ENCODE results near the gene ST6GALNAC3. TPM values are rescaled to one million over a fixed set of nuclear protein-coding genes. Genes with fewer than 3 reads are reported as not detected.
"Not testable (repeated sequence)": the region's sequence is repeated elsewhere in the genome, so short reads cannot be mapped to it uniquely, and the experiment has no call there.

Gene ST6GALNAC3
- total RNA-seq, 1 experiment from 2014 or later: 0.03 TPM

DNA sequence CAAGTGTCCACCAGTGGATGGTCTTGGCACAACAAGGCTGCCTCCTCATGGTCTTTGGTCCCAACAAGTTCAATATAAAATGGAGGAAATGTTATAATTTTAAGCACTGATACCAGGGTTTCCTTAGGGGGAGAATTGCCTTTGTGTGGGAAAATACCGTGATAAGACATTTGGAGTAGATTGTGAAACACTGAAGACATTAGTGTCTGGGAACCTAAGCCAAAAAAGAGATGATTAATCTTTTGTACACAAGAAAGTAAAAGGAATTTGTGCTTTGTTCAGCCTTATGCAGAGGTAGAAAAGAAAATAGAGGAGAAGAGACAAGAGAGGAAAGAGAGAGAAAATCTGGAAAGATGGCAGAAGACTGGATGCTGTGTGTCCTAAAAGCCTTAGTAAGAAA lies 36.1 kb downstream of the ST6GALNAC3 start:
- in situ Hi-C loops (cut with HindIII; ENCODE audit: low pct_unique_long_range_greater_than_20kb, low sequenced_read_pairs) (no loop called here), intact Hi-C loops (cut with micrococcal nuclease; ENCODE audit: unreplicated experiment) (no loop called here)
- Histone ChIP-seq H3K27me3 (ENCODE audit: control insufficient read depth, insufficient read depth, low read length) (no peaks in the 10 kb centered on the region), H3K4me1 (ENCODE audit: control insufficient read depth, insufficient read depth, low read length) (no peaks in the 10 kb centered on the region), H3K36me3 (ENCODE audit: control insufficient read depth, insufficient read depth, low read length) (no peaks in the 10 kb centered on the region), H3K4me3 (ENCODE audit: low read depth in 2 of 2, low read length in 2 of 2) (no peak overlapping the region), H3K9me3 (ENCODE audit: control insufficient read depth, insufficient read depth, low read depth, low read length) (no peaks in the 10 kb centered on the region), H3K27ac (ENCODE audit: low read length) (no peak overlapping the region)
- POLR2A ChIA-PET: no interaction called here
- BruUV-seq (replicated peaks): no TSS peak
- ATAC-seq: no peak
- CTCF ChIA-PET: no interaction called here
- DNase-seq (ENCODE audit: low read depth, low spot score): no peak
- TF ChIP-seq SIN3A (IDR thresholded peaks at IDR 0.05; ENCODE audit: borderline replicate concordance, insufficient read depth, low read depth, low read length): no peak
- TF ChIP-seq POLR2AphosphoS5 (IDR thresholded peaks at IDR 0.05; ENCODE audit: low read depth, low read length): no peak
- no peak for TF ChIP-seq TCF7L2 (IDR thresholded peaks at IDR 0.05; ENCODE audit: low read depth, low read length)
- TF ChIP-seq, protein P1, sequence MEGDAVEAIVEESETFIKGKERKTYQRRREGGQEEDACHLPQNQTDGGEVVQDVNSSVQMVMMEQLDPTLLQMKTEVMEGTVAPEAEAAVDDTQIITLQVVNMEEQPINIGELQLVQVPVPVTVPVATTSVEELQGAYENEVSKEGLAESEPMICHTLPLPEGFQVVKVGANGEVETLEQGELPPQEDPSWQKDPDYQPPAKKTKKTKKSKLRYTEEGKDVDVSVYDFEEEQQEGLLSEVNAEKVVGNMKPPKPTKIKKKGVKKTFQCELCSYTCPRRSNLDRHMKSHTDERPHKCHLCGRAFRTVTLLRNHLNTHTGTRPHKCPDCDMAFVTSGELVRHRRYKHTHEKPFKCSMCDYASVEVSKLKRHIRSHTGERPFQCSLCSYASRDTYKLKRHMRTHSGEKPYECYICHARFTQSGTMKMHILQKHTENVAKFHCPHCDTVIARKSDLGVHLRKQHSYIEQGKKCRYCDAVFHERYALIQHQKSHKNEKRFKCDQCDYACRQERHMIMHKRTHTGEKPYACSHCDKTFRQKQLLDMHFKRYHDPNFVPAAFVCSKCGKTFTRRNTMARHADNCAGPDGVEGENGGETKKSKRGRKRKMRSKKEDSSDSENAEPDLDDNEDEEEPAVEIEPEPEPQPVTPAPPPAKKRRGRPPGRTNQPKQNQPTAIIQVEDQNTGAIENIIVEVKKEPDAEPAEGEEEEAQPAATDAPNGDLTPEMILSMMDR (IDR thresholded peaks at IDR 0.05): no peak

DNA sequence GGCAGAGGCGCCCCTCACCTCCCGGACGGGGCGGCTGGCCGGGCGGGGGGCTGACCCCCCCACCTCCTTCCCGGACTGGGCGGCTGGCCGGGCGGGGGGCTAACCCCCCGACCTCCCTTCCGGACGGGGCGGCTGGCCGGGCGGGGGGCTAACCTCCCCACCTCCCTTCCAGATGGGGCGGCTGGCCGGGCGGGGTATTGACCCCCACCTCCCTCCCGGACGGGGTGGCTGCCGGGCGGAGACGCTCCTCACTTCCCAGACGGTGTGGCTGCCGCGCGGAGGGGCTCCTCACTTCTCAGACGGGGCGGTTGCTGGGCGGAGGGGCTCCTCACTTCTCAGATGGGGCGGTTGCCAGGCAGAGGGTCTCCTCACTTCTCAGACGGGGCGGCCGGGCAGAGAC lies 37.8 kb downstream of the ST6GALNAC3 start:
- H3K4me1 ChIP-seq (ENCODE audit: control insufficient read depth, insufficient read depth, low read length); H3K9me3 ChIP-seq (ENCODE audit: control insufficient read depth, insufficient read depth, low read depth, low read length); CTCF ChIA-PET; ATAC-seq; BruUV-seq (replicated peaks); H3K36me3 ChIP-seq (ENCODE audit: control insufficient read depth, insufficient read depth, low read length); H3K27me3 ChIP-seq (ENCODE audit: control insufficient read depth, insufficient read depth, low read length); H3K4me3 ChIP-seq (ENCODE audit: low read depth in 2 of 2, low read length in 2 of 2); intact Hi-C loops (cut with micrococcal nuclease; ENCODE audit: unreplicated experiment); POLR2A ChIA-PET; DNase-seq (ENCODE audit: low read depth, low spot score); H3K27ac ChIP-seq (ENCODE audit: low read length); in situ Hi-C loops (cut with HindIII; ENCODE audit: low pct_unique_long_range_greater_than_20kb, low sequenced_read_pairs): not testable (repeated sequence)

DNA sequence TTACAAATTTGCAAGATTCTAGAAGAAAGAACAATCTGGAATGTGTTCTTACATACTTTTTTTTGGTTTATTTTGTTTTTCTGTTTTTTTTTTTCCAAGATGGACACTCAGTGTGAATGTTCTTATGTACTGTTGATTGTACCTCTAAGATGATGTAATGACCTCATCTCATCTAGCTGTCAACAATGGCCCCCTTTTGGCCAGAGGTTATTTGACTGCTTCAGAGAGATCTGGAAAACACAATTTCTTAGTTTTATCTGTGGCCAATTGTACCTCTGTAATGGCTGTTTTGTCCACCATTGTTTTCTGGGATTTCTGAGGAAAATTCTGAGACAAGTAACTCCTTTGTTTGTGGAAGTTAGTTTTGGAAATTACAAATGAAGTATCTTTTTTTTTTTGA lies 38.9 kb downstream of the ST6GALNAC3 start:
- H3K9me3 ChIP-seq (ENCODE audit: control insufficient read depth, insufficient read depth, low read depth, low read length): no peaks in the 10 kb centered on the region
- in situ Hi-C loops (cut with HindIII; ENCODE audit: low pct_unique_long_range_greater_than_20kb, low sequenced_read_pairs): no loop called here
- ATAC-seq (no peak), DNase-seq (ENCODE audit: low read depth, low spot score) (no peak)
- ChIA-PET CTCF (no interaction called here), POLR2A (no interaction called here)
- H3K27me3 ChIP-seq (ENCODE audit: control insufficient read depth, insufficient read depth, low read length): no peaks in the 10 kb centered on the region; the same call in 1 of the 2 replicates
- no peaks in the 10 kb centered on the region for H3K4me1 ChIP-seq (ENCODE audit: control insufficient read depth, insufficient read depth, low read length)
- BruUV-seq (replicated peaks): no TSS peak
- no peaks in the 10 kb centered on the region for H3K36me3 ChIP-seq (ENCODE audit: control insufficient read depth, insufficient read depth, low read length)
- no peak overlapping the region for H3K27ac ChIP-seq (ENCODE audit: low read length)
- no peak overlapping the region for H3K4me3 ChIP-seq (ENCODE audit: low read depth in 2 of 2, low read length in 2 of 2)
- intact Hi-C loops (cut with micrococcal nuclease; ENCODE audit: unreplicated experiment): no loop called here
- TF ChIP-seq SIN3A (IDR thresholded peaks at IDR 0.05; ENCODE audit: borderline replicate concordance, insufficient read depth, low read depth, low read length) (no peak), POLR2AphosphoS5 (IDR thresholded peaks at IDR 0.05; ENCODE audit: low read depth, low read length) (no peak), TCF7L2 (IDR thresholded peaks at IDR 0.05; ENCODE audit: low read depth, low read length) (no peak)
- TF ChIP-seq, protein P1 (IDR thresholded peaks at IDR 0.05): no peak
- TF ChIP-seq, protein P2, sequence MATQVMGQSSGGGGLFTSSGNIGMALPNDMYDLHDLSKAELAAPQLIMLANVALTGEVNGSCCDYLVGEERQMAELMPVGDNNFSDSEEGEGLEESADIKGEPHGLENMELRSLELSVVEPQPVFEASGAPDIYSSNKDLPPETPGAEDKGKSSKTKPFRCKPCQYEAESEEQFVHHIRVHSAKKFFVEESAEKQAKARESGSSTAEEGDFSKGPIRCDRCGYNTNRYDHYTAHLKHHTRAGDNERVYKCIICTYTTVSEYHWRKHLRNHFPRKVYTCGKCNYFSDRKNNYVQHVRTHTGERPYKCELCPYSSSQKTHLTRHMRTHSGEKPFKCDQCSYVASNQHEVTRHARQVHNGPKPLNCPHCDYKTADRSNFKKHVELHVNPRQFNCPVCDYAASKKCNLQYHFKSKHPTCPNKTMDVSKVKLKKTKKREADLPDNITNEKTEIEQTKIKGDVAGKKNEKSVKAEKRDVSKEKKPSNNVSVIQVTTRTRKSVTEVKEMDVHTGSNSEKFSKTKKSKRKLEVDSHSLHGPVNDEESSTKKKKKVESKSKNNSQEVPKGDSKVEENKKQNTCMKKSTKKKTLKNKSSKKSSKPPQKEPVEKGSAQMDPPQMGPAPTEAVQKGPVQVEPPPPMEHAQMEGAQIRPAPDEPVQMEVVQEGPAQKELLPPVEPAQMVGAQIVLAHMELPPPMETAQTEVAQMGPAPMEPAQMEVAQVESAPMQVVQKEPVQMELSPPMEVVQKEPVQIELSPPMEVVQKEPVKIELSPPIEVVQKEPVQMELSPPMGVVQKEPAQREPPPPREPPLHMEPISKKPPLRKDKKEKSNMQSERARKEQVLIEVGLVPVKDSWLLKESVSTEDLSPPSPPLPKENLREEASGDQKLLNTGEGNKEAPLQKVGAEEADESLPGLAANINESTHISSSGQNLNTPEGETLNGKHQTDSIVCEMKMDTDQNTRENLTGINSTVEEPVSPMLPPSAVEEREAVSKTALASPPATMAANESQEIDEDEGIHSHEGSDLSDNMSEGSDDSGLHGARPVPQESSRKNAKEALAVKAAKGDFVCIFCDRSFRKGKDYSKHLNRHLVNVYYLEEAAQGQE (IDR thresholded peaks at IDR 0.05; ENCODE audit: insufficient read depth in 1 of 2, low read depth in 2 of 2, low read length in 1 of 2): no peak
